Stimulated activated CD8-positive, alpha-beta memory T cell treated with anti-CD3 and anti-CD28 coated beads, Interleukin-12 subunit alpha, Interleukin-12 subunit beta, amount 100 ng/mL, for 24 hours (primary cell): ENCODE results near the gene TMEM214.
"Not testable (repeated sequence)": the region's sequence is repeated elsewhere in the genome, so short reads cannot be mapped to it uniquely, and the experiment has no call there.

Experiments used
- DNase-seq: peaks from one replicate; pipeline ENCODE4 v3.0.0-alpha.2; 2020; ENCODE audit errors: extremely low read depth

TMEM214 gene

GRCh38 chr2:27069961-27070618 lies 37.3 kb downstream of the TMEM214 start:
- no peak for DNase-seq

GRCh38 chr2:27070653-27071276 lies 38.0 kb downstream of the TMEM214 start:
- no peak for DNase-seq

GRCh38 chr2:27071277-27071989 lies 38.7 kb downstream of the TMEM214 start, which contains the start of gene OST4:
TSS of gene OST4 (minus strand) at chr2:27071654.
- peak; percentile 78 for DNase-seq

- peak; percentile 12 for DNase-seq
Observed at GRCh38 chr2:27071990-27072830, 39.4 kb downstream of the TMEM214 start.

GRCh38 chr2:27072920-27073319 lies 40.2 kb downstream of the TMEM214 start:
- no peak for DNase-seq

GRCh38 chr2:27073782-27074181 lies 41.0 kb downstream of the TMEM214 start:
- DNase-seq: no peak

- DNase-seq: no peak
Observed at GRCh38 chr2:27074738-27075565, 42.2 kb downstream of the TMEM214 start.

- not testable (repeated sequence) for DNase-seq
Observed at GRCh38 chr2:27075566-27075871, 42.8 kb downstream of the TMEM214 start.

- DNase-seq: no peak
Observed at GRCh38 chr2:27076323-27076722, 43.6 kb downstream of the TMEM214 start.

GRCh38 chr2:27077231-27077630 lies 44.5 kb downstream of the TMEM214 start:
- DNase-seq: no peak

GRCh38 chr2:27078267-27079194 lies 45.8 kb downstream of the TMEM214 start, which contains the start of gene EMILIN1:
TSS of gene EMILIN1 (plus strand) at chr2:27078615. CDS start at chr2:27079066, 451 bp downstream.
- no peak for DNase-seq

GRCh38 chr2:27079233-27080139 lies 46.7 kb downstream of the TMEM214 start:
- no peak for DNase-seq

GRCh38 chr2:27080140-27080469 lies 47.3 kb downstream of the TMEM214 start:
- DNase-seq: no peak

GRCh38 chr2:27080603-27080936 lies 47.8 kb downstream of the TMEM214 start:
- no peak for DNase-seq

- DNase-seq: no peak
Observed at GRCh38 chr2:27081984-27082772, 49.4 kb downstream of the TMEM214 start.

GRCh38 chr2:27082773-27083409 lies 50.1 kb downstream of the TMEM214 start:
- no peak for DNase-seq

GRCh38 chr2:27083410-27084296 lies 50.9 kb downstream of the TMEM214 start:
- DNase-seq: no peak
